Esophagus (tissue), 2 donors: ENCODE results near the gene DCDC2. TPM values are rescaled to one million over a fixed set of nuclear protein-coding genes. Genes with fewer than 3 reads are reported as not detected.
"Not testable (repeated sequence)": the region's sequence is repeated elsewhere in the genome, so short reads cannot be mapped to it uniquely, and the experiment has no call there.

Experiments used
- H3K27ac ChIP-seq, 2 donors: one replicate each; pipeline ENCODE4 v1.5.1; 2013; ENCODE audit warnings: low read depth in 2 of 2, mild to moderate bottlenecking in 2 of 2, inconsistent platforms in 1 of 2, low read length in 1 of 2, moderate library complexity in 1 of 2
- H3K27me3 ChIP-seq, 2 donors: one replicate each; pipeline ENCODE4 v1.6.1; 2013; ENCODE audit warnings: low read length in 2 of 2, control low read depth in 1 of 2, mild to moderate bottlenecking in 1 of 2; ENCODE audit not compliant: insufficient read depth in 2 of 2, control insufficient read depth in 1 of 2
- H3K36me3 ChIP-seq, 2 donors: one replicate each; pipeline ENCODE4 v1.6.1; 2013; ENCODE audit warnings: low read length in 1 of 2; ENCODE audit not compliant: control insufficient read depth in 2 of 2, insufficient read depth in 2 of 2
- H3K4me1 ChIP-seq, 2 donors: one replicate each; pipeline ENCODE4 v1.6.1; 2013; ENCODE audit warnings: low read length in 1 of 2; ENCODE audit not compliant: control insufficient read depth in 2 of 2, insufficient read depth in 2 of 2
- H3K4me3 ChIP-seq, 2 donors: one replicate each; pipeline ENCODE4 v1.5.1; 2013; ENCODE audit warnings: low read length in 2 of 2, mild to moderate bottlenecking in 2 of 2, low read depth in 1 of 2, moderate library complexity in 1 of 2
- H3K9me3 ChIP-seq, 2 donors: one replicate each; pipeline ENCODE4 v1.6.1; 2013; ENCODE audit warnings: mild to moderate bottlenecking in 2 of 2, low read depth in 1 of 2, low read length in 1 of 2, moderate library complexity in 1 of 2; ENCODE audit not compliant: control insufficient read depth in 2 of 2, insufficient read depth in 1 of 2
- WGBS, 2 donors: extraction: QIAGEN DNeasy Blood & Tissue Kit; methylation state at CpG; one replicate each; pipeline ENCODE4 v1.1.7; 2013; 5-methylcytosine and 5-hydroxymethylcytosine counted together
- polyA plus RNA-seq, 2 donors: library from polyadenylated mRNA; stranded (reverse); fragments of 200-250 nt; gene quantifications; one replicate each; pipeline ENCODE4 v1.2.3, GENCODE V29; 2013
- donor health status: healthy with polysubstance abuse.
- donor health status: Bipolar disorder and iron deficiency.

DCDC2 gene
- polyA plus RNA-seq, 2 donors = under 0.01 to 0.02 TPM

- Histone ChIP-seq H3K27me3 (no peaks in the 10 kb centered on the region), H3K36me3 (no peaks in the 10 kb centered on the region), H3K9me3 (no peaks in the 10 kb centered on the region), H3K27ac (no peak overlapping the region), H3K4me3 (no peak overlapping the region), H3K4me1 (no peaks in the 10 kb centered on the region)
- WGBS, 2 donors = 75 to 90% methylated on average over 2 of the region's 2 CpGs
Observed at GRCh38 chr6:24329451-24329850, 28.4 kb downstream of the DCDC2 start.

GRCh38 chr6:24329022-24329421, 28.8 kb downstream of the DCDC2 start:
- H3K27ac ChIP-seq = no peak overlapping the region
- H3K4me3 ChIP-seq = no peak overlapping the region
- no peaks in the 10 kb centered on the region for H3K27me3 ChIP-seq
- WGBS, 2 donors = 81 to 85% methylated on average over 4 of the region's 4 CpGs
- H3K9me3 ChIP-seq = no peaks in the 10 kb centered on the region
- H3K4me1 ChIP-seq = no peaks in the 10 kb centered on the region
- H3K36me3 ChIP-seq = no peaks in the 10 kb centered on the region

DNA sequence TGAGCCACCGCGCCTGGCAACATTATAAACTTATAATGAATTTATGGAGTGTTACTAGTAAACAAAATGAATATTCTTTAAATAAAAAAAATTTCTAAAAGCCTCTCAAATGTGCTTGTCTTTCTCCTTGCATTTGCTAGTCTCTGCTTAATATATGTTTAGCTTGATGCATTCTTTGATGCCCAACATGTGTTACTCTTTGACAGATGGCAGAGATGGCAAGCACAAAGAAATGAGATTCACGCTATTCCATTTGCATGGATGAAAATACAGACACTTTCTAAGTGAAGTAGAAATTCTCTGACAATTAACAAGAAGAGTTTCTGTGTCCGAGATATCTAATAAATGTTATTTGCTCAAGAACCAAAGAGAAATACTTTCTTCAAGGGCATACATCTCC, 30.1 kb downstream of the DCDC2 start:
- no peaks in the 10 kb centered on the region for H3K4me1 ChIP-seq
- WGBS, 2 donors = 94 to 96% methylated on average over 4 of the region's 4 CpGs
- H3K4me3 ChIP-seq = no peak overlapping the region
- no peaks in the 10 kb centered on the region for H3K9me3 ChIP-seq
- no peaks in the 10 kb centered on the region for H3K36me3 ChIP-seq
- no peak overlapping the region for H3K27ac ChIP-seq
- H3K27me3 ChIP-seq = no peaks in the 10 kb centered on the region

GRCh38 chr6:24325978-24326377, 31.9 kb downstream of the DCDC2 start:
- WGBS, 2 donors = 83% methylated on average over 1 of the region's 1 CpG
- Histone ChIP-seq H3K9me3 (no peaks in the 10 kb centered on the region), H3K27me3 (no peaks in the 10 kb centered on the region), H3K4me1 (no peaks in the 10 kb centered on the region), H3K4me3 (no peak overlapping the region), H3K36me3 (no peaks in the 10 kb centered on the region), H3K27ac (no peak overlapping the region)

DNA sequence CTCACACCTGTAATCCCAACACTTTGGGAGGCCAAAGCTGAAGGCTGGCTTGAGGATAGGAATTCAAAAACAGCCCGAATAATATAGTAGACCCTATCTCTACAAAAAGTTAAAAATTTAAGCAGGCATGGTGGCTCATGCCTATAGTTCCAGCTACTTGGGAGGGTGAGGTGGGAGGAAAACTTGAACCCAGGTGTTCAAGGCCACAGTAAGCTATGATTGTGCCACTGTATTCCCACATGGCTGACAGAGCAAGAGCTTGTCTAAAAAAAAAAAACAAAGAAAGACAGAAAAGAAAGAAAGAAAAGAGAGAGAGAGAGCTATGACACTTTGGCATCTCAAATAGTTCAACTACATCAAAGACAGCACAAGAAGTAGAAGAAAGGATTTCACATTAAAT, 33.2 kb downstream of the DCDC2 start:
- no peak overlapping the region for H3K4me3 ChIP-seq
- no peaks in the 10 kb centered on the region for H3K27me3 ChIP-seq
- H3K36me3 ChIP-seq = no peaks in the 10 kb centered on the region
- 83 to 88% methylated on average over 1 of the region's 1 CpG for WGBS, 2 donors
- no peaks in the 10 kb centered on the region for H3K9me3 ChIP-seq
- H3K4me1 ChIP-seq = no peaks in the 10 kb centered on the region
- no peak overlapping the region for H3K27ac ChIP-seq

DNA sequence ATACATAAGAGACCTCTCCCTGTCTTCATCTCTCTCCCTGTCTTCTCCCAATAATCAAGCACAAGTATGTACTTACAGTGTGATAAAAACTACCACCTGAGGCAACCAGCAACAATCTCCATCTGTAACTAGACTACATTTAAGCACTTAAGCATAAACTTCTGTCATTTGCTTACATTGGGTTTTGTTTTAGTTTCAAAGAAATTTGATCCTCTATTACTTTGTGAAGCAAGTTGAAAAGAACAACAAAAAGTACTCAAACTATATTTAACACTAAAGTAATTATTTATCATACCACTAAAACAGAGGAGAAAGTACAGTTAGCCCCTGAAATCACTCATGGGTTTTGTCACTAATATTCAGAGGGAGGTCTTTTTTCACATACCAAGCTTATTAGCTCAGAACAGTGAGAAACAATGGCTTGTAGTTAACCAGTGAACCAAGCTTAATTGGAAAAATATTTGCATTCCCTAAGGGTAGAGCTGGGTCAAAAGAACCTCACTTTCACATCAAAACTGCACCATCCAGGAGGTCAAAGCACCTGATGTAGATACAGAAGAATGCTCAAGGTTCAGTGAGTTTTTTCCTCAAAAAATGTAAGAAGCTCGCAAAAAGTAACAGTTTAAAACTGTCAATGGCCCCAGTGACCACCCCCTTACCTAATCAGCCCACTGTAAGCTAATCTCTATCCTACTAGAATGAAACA, 34.1 kb downstream of the DCDC2 start:
- 74 to 85% methylated on average over 1 of the region's 1 CpG for WGBS, 2 donors
- H3K27ac ChIP-seq = no peak overlapping the region
- no peaks in the 10 kb centered on the region for H3K27me3 ChIP-seq
- no peak overlapping the region for H3K4me3 ChIP-seq
- no peaks in the 10 kb centered on the region for H3K36me3 ChIP-seq
- H3K4me1 ChIP-seq = no peaks in the 10 kb centered on the region
- no peaks in the 10 kb centered on the region for H3K9me3 ChIP-seq

DNA sequence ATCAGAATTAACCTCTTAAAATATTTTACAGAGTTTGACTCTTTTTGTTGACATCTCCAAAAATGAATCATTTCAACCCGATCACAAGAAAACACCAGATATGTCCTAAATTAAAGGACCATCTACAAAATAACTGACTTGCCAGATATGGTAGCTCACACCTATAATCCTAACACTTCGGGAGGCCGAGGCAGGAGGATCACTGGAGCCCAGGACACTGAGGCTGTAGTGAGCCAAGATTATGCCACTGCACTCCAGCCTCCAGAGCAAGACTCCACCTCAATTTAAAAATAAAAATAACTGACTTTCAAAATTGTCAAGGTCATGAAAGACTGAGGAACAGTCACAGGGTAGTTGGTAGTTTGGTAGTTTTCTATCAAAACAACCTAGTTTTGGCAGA, 34.9 kb downstream of the DCDC2 start:
- no peaks in the 10 kb centered on the region for H3K4me1 ChIP-seq
- H3K4me3 ChIP-seq = no peak overlapping the region
- 89 to 90% methylated on average over 3 of the region's 3 CpGs for WGBS, 2 donors
- no peak overlapping the region for H3K27ac ChIP-seq
- no peaks in the 10 kb centered on the region for H3K27me3 ChIP-seq
- no peaks in the 10 kb centered on the region for H3K36me3 ChIP-seq
- no peaks in the 10 kb centered on the region for H3K9me3 ChIP-seq

- not testable (repeated sequence) for H3K36me3 ChIP-seq, H3K27me3 ChIP-seq, H3K27ac ChIP-seq, H3K4me3 ChIP-seq, H3K4me1 ChIP-seq, H3K9me3 ChIP-seq
- WGBS, 2 donors = 67 to 70% methylated on average over 3 of the region's 3 CpGs
Observed at GRCh38 chr6:24322446-24322845, 35.4 kb downstream of the DCDC2 start.

GRCh38 chr6:24321538-24322162, 36.2 kb downstream of the DCDC2 start:
- no peaks in the 10 kb centered on the region for H3K4me1 ChIP-seq
- H3K27me3 ChIP-seq = no peaks in the 10 kb centered on the region
- H3K36me3 ChIP-seq = no peaks in the 10 kb centered on the region
- no peak overlapping the region for H3K4me3 ChIP-seq
- no peaks in the 10 kb centered on the region for H3K9me3 ChIP-seq
- H3K27ac ChIP-seq = no peak overlapping the region
- 43 to 49% methylated on average over 5 of the region's 5 CpGs for WGBS, 2 donors
